Motor neuron (in vitro differentiated cells): ENCODE measurements around the gene ANKDD1A. TPM values are rescaled to one million over a fixed set of nuclear protein-coding genes. Genes with fewer than 3 reads are reported as not detected.

ENCODE experiments used
- ATAC-seq, 8 experiments: fragments of 200-7000 bp; cut with Tn5 transposase; replicated peaks in 6 of 8; 2 replicates each; pipeline ENCODE4 v1.8.0; 2021; ENCODE audit warnings: mild to moderate bottlenecking in 8 of 8, moderate library complexity in 8 of 8
- H3K27ac ChIP-seq, 2 donors: fragments of 250-450 bp; sonication (Bioruptor Pico); 2 replicates each; pipeline ENCODE4 v1.9.0; 2021; ENCODE audit warnings: antibody characterized with exemption in 2 of 2, mild to moderate bottlenecking in 2 of 2, moderate library complexity in 1 of 2
- H3K4me1 ChIP-seq, 2 donors: fragments of 250-450 bp; sonication (Bioruptor Pico); replicated peaks in 1 of 2; 2 replicates each; pipeline ENCODE4 v1.6.1; 2021; ENCODE audit warnings: antibody characterized with exemption in 2 of 2, mild to moderate bottlenecking in 2 of 2, moderate library complexity in 1 of 2
- H3K4me3 ChIP-seq, 5 donors: fragments of 250-450 bp; sonication (Bioruptor Pico); 2 replicates each; pipeline ENCODE4 v1.9.0; 2021; ENCODE audit warnings: antibody characterized with exemption in 5 of 5, mild to moderate bottlenecking in 5 of 5, moderate library complexity in 4 of 5
- WGBS, 10 experiments: fragments of 450-650 bp; shearing (Covaris generic); methylation state at CpG; one replicate each; pipeline ENCODE4 v1.0.0; 2022; 5-methylcytosine and 5-hydroxymethylcytosine counted together
- in situ Hi-C, 9 experiments: fragments of 400-800 bp; cut with MboI; loops; one replicate each; pipeline ENCODE4 v1.15.0; 2021; ENCODE audit warnings: low sequenced_read_pairs in 9 of 9, low pct_unique_long_range_greater_than_20kb in 2 of 9; ENCODE audit not compliant: unreplicated experiment in 9 of 9
- total RNA-seq, 8 experiments: library from RNA; unstranded; fragments of 300-600 nt; gene quantifications; 2 replicates each; pipeline versions ENCODE4 v1.2.3 to v1.2.4, GENCODE V29; 2022

The ANKDD1A gene
- total RNA-seq, 8 experiments from 2014 or later = 1.0 to 7.7 (median 3.4) TPM

DNA sequence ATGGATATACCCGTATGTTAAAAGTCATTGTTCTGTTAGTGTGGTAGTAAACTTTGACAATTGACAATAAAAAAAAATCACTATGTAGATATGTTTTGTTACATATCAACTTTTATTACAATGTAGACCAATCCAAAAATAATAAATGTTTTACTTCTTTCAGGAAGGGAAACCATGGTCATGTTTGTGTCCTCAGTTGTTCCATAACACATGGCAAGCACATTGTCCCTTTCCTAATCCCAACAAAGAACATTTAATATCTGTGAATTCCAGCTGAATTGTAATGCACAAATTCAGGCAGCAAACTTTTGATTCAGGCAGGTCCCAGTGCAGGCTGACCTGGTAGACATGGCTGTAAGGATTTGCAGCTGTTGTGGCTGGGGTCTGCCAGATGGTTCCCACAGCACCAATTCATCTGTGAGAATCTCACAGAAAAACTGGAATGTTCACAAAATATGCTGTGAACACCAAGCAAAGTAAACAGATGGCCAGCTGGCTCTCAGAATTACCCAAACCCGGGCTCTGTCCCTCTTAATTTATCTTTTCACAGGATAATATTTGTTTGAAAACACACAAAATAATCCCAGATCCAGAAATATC lies 79.9 kb downstream of the ANKDD1A start:
- 19 to 100% (median 79%) methylated on average over 1 to 2 of the region's 2 CpGs; no CpG with 5 or more reads in 1 of the 10 experiments for WGBS, 10 experiments
- ATAC-seq = no peak
- Histone ChIP-seq H3K27ac (no peak overlapping the region), H3K4me3 (no peak overlapping the region), H3K4me1 (peaks cover 14 to 15% of the 10 kb centered on the region in 2 donors)
- in situ Hi-C loops = no loop called here

DNA sequence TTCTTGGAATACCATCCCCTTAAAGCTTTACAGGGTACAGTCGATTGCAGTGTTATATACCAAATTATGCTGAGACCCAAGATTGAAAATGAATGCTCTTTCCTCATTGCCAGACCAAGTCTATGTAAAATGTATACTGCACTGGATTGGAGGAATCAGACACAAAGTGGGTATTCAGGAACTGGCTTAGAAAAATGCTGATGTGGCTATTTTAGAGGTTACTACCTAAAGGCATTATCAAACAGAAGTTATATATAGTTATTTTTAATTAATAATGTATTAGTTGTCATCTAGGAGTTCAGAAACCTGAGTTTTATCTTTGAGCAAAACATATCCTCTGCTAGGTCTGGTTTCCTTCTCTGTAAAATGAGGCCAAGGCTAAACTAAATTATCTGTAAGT lies 81.6 kb downstream of the ANKDD1A start:
- no peak for ATAC-seq
- 0 to 92% (median 60%) methylated on average over 1 of the region's 1 CpG; no CpG with 5 or more reads in 1 of the 10 experiments for WGBS, 10 experiments
- H3K4me1 ChIP-seq = peaks cover 11 to 12% of the 10 kb centered on the region in 2 donors
- in situ Hi-C loops = no loop called here
- no peak overlapping the region for H3K27ac ChIP-seq
- H3K4me3 ChIP-seq = no peak overlapping the region

- no peaks in the 10 kb centered on the region for H3K4me1 ChIP-seq
- H3K4me3 ChIP-seq = no peak overlapping the region
- no peak for ATAC-seq
- no peak overlapping the region for H3K27ac ChIP-seq
- 67 to 100% (median 83%) methylated on average over 1 to 5 of the region's 5 CpGs; no CpG with 5 or more reads in 3 of the 10 experiments for WGBS, 10 experiments
- in situ Hi-C loops = no loop called here
Measured at GRCh38 chr15:64997066-64997465, 85.4 kb downstream of the ANKDD1A start.

GRCh38 chr15:64997745-64998375 lies 86.2 kb downstream of the ANKDD1A start:
- WGBS, 10 experiments = 0 to 96% (median 89%) methylated on average over 1 to 3 of the region's 4 CpGs; no CpG with 5 or more reads in 2 of the 10 experiments
- in situ Hi-C loops = no loop called here
- peak in 2 of 8 experiments; percentile 69 to 83 for ATAC-seq
- no peak overlapping the region for H3K4me3 ChIP-seq
- H3K27ac ChIP-seq = no peak overlapping the region
- H3K4me1 ChIP-seq = no peaks in the 10 kb centered on the region

DNA sequence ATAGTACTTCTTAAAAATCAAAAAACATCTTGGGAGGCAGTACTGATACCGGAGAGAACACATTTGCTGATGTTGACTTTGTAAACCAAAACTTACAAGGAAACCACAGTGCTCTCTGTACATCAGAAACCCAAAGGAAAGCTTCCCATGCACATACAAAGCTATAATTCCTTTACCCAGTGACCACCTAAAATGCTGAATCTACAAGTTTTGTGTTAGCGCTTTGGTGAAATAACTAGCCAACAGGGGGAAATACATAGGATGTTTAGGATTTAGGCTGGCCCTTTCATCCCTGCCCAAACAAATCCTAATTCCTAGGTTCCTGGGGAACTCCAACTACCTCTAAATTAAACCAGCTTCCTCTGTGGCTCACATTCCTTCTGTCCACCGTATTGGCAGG lies 93.3 kb downstream of the ANKDD1A start:
- WGBS, 10 experiments = 40 to 100% (median 86%) methylated on average over 1 to 3 of the region's 3 CpGs; no CpG with 5 or more reads in 1 of the 10 experiments
- no peaks in the 10 kb centered on the region for H3K4me1 ChIP-seq
- in situ Hi-C loops = no loop called here
- no peak overlapping the region for H3K4me3 ChIP-seq
- no peak for ATAC-seq
- H3K27ac ChIP-seq = no peak overlapping the region

DNA sequence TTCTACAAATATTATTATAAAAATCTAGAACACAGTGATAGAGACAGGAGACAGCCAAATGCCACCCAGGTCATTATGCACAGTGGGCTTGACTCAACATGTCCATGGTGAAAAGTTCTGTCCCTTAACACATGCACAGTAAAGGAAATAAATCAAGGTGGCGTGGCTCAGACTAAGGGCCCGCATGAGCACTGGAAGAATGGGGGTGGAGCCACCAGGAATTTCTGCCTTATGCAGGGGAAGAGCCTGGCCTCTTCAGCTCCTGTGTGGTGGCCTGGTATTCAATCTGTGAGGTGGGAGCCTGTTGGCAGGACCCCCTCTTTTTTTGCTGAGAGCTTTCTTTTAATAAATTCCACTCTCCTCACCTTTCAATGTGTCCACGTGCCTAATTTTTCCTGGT lies 95.2 kb downstream of the ANKDD1A start:
- Histone ChIP-seq H3K27ac (no peak overlapping the region), H3K4me1 (no peaks in the 10 kb centered on the region), H3K4me3 (no peak overlapping the region)
- in situ Hi-C loops = no loop called here
- peak in 6 of 8 experiments; percentile 27 to 84 (median 50) for ATAC-seq
- 44 to 100% (median 94%) methylated on average over 1 to 3 of the region's 3 CpGs; no CpG with 5 or more reads in 2 of the 10 experiments for whole genome bisulfite sequencing, 10 experiments

Other genes starting within 250 kb of the ANKDD1A start
- gene RBPMS2, start 136.3 kb upstream of the ANKDD1A start, total RNA-seq = 1 to 10 TPM in 2 of 8 experiments, under 1 TPM in 6; 0.27 to 2.3 (median 0.89) TPM
- 10 to 100 TPM in 3 of 8 experiments, 1 to 10 TPM in 2, under 1 TPM in 3; 0.36 to 17.7 (median 4.5) TPM for gene PIF1, start 86.3 kb upstream of the ANKDD1A start, total RNA-seq
- gene PLEKHO2, start 70.0 kb upstream of the ANKDD1A start, total RNA-seq = 10 to 100 TPM in 3 of 8 experiments, 1 to 10 TPM in 5; 2.3 to 57.2 (median 6.5) TPM
- gene SPG21, start 78.0 kb downstream of the ANKDD1A start, total RNA-seq = 10 to 100 TPM; 50.6 to 75.7 (median 64.4) TPM
- gene MTFMT, start 117.7 kb downstream of the ANKDD1A start, total RNA-seq = 10 to 100 TPM in 4 of 8 experiments, 1 to 10 TPM in 4; 7.9 to 23.5 (median 10.4) TPM
- gene SLC51B, start 133.5 kb downstream of the ANKDD1A start, total RNA-seq = 1 to 10 TPM in 3 of 8 experiments, under 1 TPM in 2, not detected in 3; 0.27 to 3.1 (median 1.3) TPM
- under 1 TPM in 5 of 8 experiments, not detected in 3; 0.05 to 0.73 (median 0.15) TPM for gene RASL12, start 156.1 kb downstream of the ANKDD1A start, total RNA-seq
- under 1 TPM in 5 of 8 experiments, not detected in 3; 0.10 to 0.28 (median 0.18) TPM for gene KBTBD13, start 164.8 kb downstream of the ANKDD1A start, total RNA-seq
- gene UBAP1L, start 203.3 kb downstream of the ANKDD1A start, total RNA-seq = 1 to 10 TPM; 1.5 to 5.6 (median 3.9) TPM
- gene PDCD7, start 221.9 kb downstream of the ANKDD1A start, total RNA-seq = 10 to 100 TPM; 13.4 to 20.9 (median 17.5) TPM